Stimulated activated CD4-positive, alpha-beta T cell treated with anti-CD3 and anti-CD28 coated beads, Interleukin-4, amount 100 ng/mL, for 4 hours (primary cell): ENCODE data around the gene WASF1.
A peak's percentile ranks its signal among the peaks of the same experiment; 100 is the strongest.

Experiments
- DNase-seq, 2 experiments: peaks; one replicate each; pipeline ENCODE4 v3.0.0-alpha.2; 2020

The WASF1 gene

GRCh38 chr6:110179406-110180227 lies at the start of gene WASF1:
TSS of gene WASF1 (minus strand) at chr6:110179670. CDS start at chr6:110127601, 52,069 bp downstream.
- peak; percentile 85 to 90 for DNase-seq

GRCh38 chr6:110226261-110226660 lies 46.8 kb upstream of the WASF1 start:
- no peak for DNase-seq

- no peak for DNase-seq
These were observed 42.3 kb upstream of the WASF1 start for GRCh38 chr6:110221738-110222137.

- no peak for DNase-seq
These were observed 37.8 kb upstream of the WASF1 start for GRCh38 chr6:110217266-110217665.

GRCh38 chr6:110216140-110216539 lies 36.7 kb upstream of the WASF1 start:
- no peak for DNase-seq

GRCh38 chr6:110214338-110214737 lies 34.9 kb upstream of the WASF1 start:
- DNase-seq, result no peak

GRCh38 chr6:110211753-110212152 lies 32.3 kb upstream of the WASF1 start:
- no peak for DNase-seq

- DNase-seq, result no peak
These were observed 28.2 kb upstream of the WASF1 start for GRCh38 chr6:110207652-110208051.

GRCh38 chr6:110201151-110201884 lies 21.8 kb upstream of the WASF1 start:
- DNase-seq, result no peak

- no peak for DNase-seq
These were observed 19.1 kb upstream of the WASF1 start for GRCh38 chr6:110198561-110198960.

- no peak for DNase-seq
These were observed 17.4 kb upstream of the WASF1 start for GRCh38 chr6:110196874-110197273.

- DNase-seq, result no peak
These were observed 16.2 kb upstream of the WASF1 start for GRCh38 chr6:110195639-110196038.

GRCh38 chr6:110191477-110191876 lies 12.0 kb upstream of the WASF1 start:
- no peak for DNase-seq

- no peak for DNase-seq
These were observed 11.3 kb upstream of the WASF1 start for GRCh38 chr6:110190726-110191125.

GRCh38 chr6:110188791-110189190 lies 9.3 kb upstream of the WASF1 start:
- no peak for DNase-seq

- DNase-seq, result no peak
These were observed 6.4 kb upstream of the WASF1 start for GRCh38 chr6:110185879-110186278.

GRCh38 chr6:110183292-110183885 lies 3.9 kb upstream of the WASF1 start:
- no peak for DNase-seq

- DNase-seq, result no peak
These were observed 1.9 kb upstream of the WASF1 start for GRCh38 chr6:110181131-110182030.

- DNase-seq, result peak; percentile 43
These were observed 948 bp upstream of the WASF1 start, which contains the start of gene CDC40 for GRCh38 chr6:110180228-110181008. TSS of gene CDC40 (plus strand) at chr6:110180427. CDS start at chr6:110180445, 18 bp downstream.

- DNase-seq, result peak; percentile 47 to 67
These were observed 654 bp downstream of the WASF1 start for GRCh38 chr6:110178626-110179405.
